ENCODE results near the gene TMEM94.

DNA sequence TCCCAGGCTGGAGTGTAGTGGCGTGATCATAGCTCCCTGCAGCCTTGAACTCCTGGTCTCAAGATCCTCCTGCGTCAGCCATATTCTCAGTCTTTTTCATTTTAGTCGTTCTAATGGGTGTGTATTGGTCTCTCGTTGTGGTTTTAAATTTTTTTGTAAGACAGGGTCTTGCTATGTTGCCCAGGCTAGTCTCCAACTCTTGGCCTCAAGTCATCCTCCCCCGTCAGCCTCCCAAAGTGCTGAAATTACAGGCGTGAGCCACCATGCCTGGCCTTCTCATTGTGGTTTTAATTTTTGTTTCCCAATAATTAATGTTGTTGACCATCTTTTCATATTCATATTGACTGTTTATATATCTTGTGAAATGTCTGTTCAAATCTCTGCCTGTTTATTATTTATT is 8.6 kb downstream of the TMEM94 start:
- TF ChIP-seq, protein P1, sequence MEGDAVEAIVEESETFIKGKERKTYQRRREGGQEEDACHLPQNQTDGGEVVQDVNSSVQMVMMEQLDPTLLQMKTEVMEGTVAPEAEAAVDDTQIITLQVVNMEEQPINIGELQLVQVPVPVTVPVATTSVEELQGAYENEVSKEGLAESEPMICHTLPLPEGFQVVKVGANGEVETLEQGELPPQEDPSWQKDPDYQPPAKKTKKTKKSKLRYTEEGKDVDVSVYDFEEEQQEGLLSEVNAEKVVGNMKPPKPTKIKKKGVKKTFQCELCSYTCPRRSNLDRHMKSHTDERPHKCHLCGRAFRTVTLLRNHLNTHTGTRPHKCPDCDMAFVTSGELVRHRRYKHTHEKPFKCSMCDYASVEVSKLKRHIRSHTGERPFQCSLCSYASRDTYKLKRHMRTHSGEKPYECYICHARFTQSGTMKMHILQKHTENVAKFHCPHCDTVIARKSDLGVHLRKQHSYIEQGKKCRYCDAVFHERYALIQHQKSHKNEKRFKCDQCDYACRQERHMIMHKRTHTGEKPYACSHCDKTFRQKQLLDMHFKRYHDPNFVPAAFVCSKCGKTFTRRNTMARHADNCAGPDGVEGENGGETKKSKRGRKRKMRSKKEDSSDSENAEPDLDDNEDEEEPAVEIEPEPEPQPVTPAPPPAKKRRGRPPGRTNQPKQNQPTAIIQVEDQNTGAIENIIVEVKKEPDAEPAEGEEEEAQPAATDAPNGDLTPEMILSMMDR (IDR thresholded peaks at IDR 0.05; ENCODE audit: poor library complexity), result no peak
- TF ChIP-seq EZH2phosphoT487 (IDR thresholded peaks at IDR 0.05; ENCODE audit: low read depth, severe bottlenecking, unreplicated experiment), result no peak
- TF ChIP-seq EZH2 (IDR thresholded peaks at IDR 0.05; ENCODE audit: borderline replicate concordance), result no peak

Measured in hepatocyte (in vitro differentiated cells).